GM12878 (cell line): ENCODE measurements around the gene SLC35A5. TPM values are rescaled to one million over a fixed set of nuclear protein-coding genes. Genes with fewer than 3 reads are reported as not detected.

Experiments used
- ATAC-seq: fragments of 200-7000 bp; cut with Tn5 transposase; 3 replicates; pipeline ENCODE4 v1.9.1; 2020; ENCODE audit warnings: mild to moderate bottlenecking, moderate library complexity
- BruUV-seq: library from RNA; stranded (reverse); fragments of 400-500 nt; replicated peaks from 2 replicates; lab custom pipeline; 2021; lab: Mats Ljungman, UMichigan
- CTCF ChIA-PET: fragments of 300-600 bp; sonication (Branson Sonifier 250); formaldehyde crosslinking; extraction: SDS; loops from one replicate; lab custom pipeline; 2021; ENCODE audit warnings: inconsistent platforms; lab: Yijun Ruan, JAX
- POLR2A ChIA-PET: fragments of 350-600 bp; formaldehyde crosslinking; extraction: SDS; loops from one replicate; lab custom pipeline; 2021; ENCODE audit warnings: inconsistent platforms; lab: Charles Lee
- RAD21 ChIA-PET: fragments of 300-600 bp; sonication (Branson Sonifier 250); formaldehyde crosslinking; loops from one replicate; lab custom pipeline; 2023; ENCODE audit warnings: antibody characterized with exemption; ENCODE audit not compliant: unreplicated experiment; lab: Charles Lee
- SMC1A ChIA-PET: fragments of 300-600 bp; sonication (Branson Sonifier 250); formaldehyde crosslinking; loops from one replicate; lab custom pipeline; 2023; ENCODE audit not compliant: unreplicated experiment, uncharacterized antibody; lab: Charles Lee
- DNase-seq: peaks from one replicate; pipeline ENCODE4 v3.0.0-alpha.2; 2011; ENCODE audit warnings: low read depth, low spot score
- FAIRE-seq: peaks from 3 replicates; lab custom pipeline; 2011; peaks lifted over from hg19 to GRCh38; lab: Jason Lieb, UNC
- H2AFZ ChIP-seq: 2 replicates; pipeline ENCODE4 v1.6.0; 2011; ENCODE audit warnings: low read depth, low read length, control low read depth; ENCODE audit not compliant: control insufficient read depth
- H3K27ac ChIP-seq: 2 replicates; pipeline ENCODE4 v1.5.1; 2011; ENCODE audit warnings: control low read depth; ENCODE audit not compliant: control insufficient read depth, insufficient read depth
- H3K27me3 ChIP-seq, 2 experiments: replicated peaks in 1 of 2; 2 replicates each; pipeline versions ENCODE4 v1.6.0 to v1.6.1; 2011; ENCODE audit warnings: low read length in 1 of 2; ENCODE audit not compliant: control insufficient read depth in 2 of 2, insufficient read depth in 2 of 2
- H3K36me3 ChIP-seq, 2 experiments: 2 replicates each; pipeline ENCODE4 v1.5.1; 2011; ENCODE audit warnings: low read length in 1 of 2; ENCODE audit not compliant: control insufficient read depth in 2 of 2, insufficient read depth in 2 of 2
- H3K4me1 ChIP-seq: 2 replicates; pipeline ENCODE4 v1.6.1; 2011; ENCODE audit warnings: mild to moderate bottlenecking, low read length, moderate library complexity, mixed read lengths; ENCODE audit not compliant: control insufficient read depth, insufficient read depth
- H3K4me2 ChIP-seq: 2 replicates; pipeline ENCODE4 v1.6.0; 2011; ENCODE audit warnings: control low read depth; ENCODE audit not compliant: control insufficient read depth, insufficient read depth
- H3K4me3 ChIP-seq: fragments of 200-600 bp; sonication (generic); 2 replicates; pipeline ENCODE4 v1.5.1; 2016
- H3K79me2 ChIP-seq: 2 replicates; pipeline ENCODE4 v1.6.0; 2011; ENCODE audit warnings: low read length; ENCODE audit not compliant: control insufficient read depth, insufficient read depth
- H3K9ac ChIP-seq: 2 replicates; pipeline ENCODE4 v1.8.0; 2011; ENCODE audit warnings: low read length, control low read depth, mixed read lengths; ENCODE audit not compliant: control insufficient read depth, insufficient read depth
- H3K9me3 ChIP-seq: replicated peaks from 3 replicates; pipeline ENCODE4 v1.5.1; 2011; ENCODE audit warnings: mild to moderate bottlenecking, low read length; ENCODE audit not compliant: control insufficient read depth, insufficient read depth
- H4K20me1 ChIP-seq: 2 replicates; pipeline ENCODE4 v1.6.0; 2011; ENCODE audit not compliant: control insufficient read depth, insufficient read depth
- ATF7 ChIP-seq: fragments of 450-650 bp; IDR thresholded peaks from 2 replicates; pipeline ENCODE4 v1.6.1; 2016; ENCODE audit warnings: low read depth, mild to moderate bottlenecking
- CREM ChIP-seq: IDR thresholded peaks from 2 replicates; pipeline ENCODE4 v1.6.1; 2014; ENCODE audit warnings: antibody characterized with exemption, low read depth
- E2F8 ChIP-seq: fragments of 450-650 bp; IDR thresholded peaks from 2 replicates; pipeline ENCODE4 v1.6.1; 2018; ENCODE audit warnings: mild to moderate bottlenecking, low read depth, moderate library complexity; ENCODE audit not compliant: partially characterized antibody
- HDAC6 ChIP-seq: fragments of 200-600 bp; sonication (generic); IDR thresholded peaks from one replicate; pipeline ENCODE4 v1.8.0; 2017; ENCODE audit warnings: antibody characterized with exemption; ENCODE audit not compliant: unreplicated experiment
- HSF1 ChIP-seq: fragments of 150-350 bp; IDR thresholded peaks from 2 replicates; pipeline ENCODE4 v1.6.1; 2014; ENCODE audit warnings: mild to moderate bottlenecking, low read depth, low read length
- IRF5 ChIP-seq: fragments of 450-650 bp; IDR thresholded peaks from 2 replicates; pipeline ENCODE4 v1.6.1; 2017; ENCODE audit warnings: borderline replicate concordance
- JUND ChIP-seq: IDR thresholded peaks from 2 replicates; pipeline ENCODE4 v1.6.1; 2012; ENCODE audit warnings: low read depth, mild to moderate bottlenecking, low read length, improper control_type of control experiment, moderate library complexity
- MEF2B ChIP-seq: fragments of 450-650 bp; IDR thresholded peaks from 2 replicates; pipeline ENCODE4 v1.6.1; 2018; ENCODE audit warnings: mild to moderate bottlenecking, moderate library complexity; ENCODE audit not compliant: partially characterized antibody, poor library complexity, severe bottlenecking
- MYB ChIP-seq: fragments of 150-350 bp; IDR thresholded peaks from 2 replicates; pipeline ENCODE4 v1.6.1; 2014; ENCODE audit warnings: mild to moderate bottlenecking, low read depth, low read length, borderline replicate concordance
- NRF1 ChIP-seq: conservative IDR thresholded peaks from 2 replicates; pipeline ENCODE4 v1.6.1; 2011; ENCODE audit warnings: mild to moderate bottlenecking, low read depth, low read length, improper control_type of control experiment
- PAX8 ChIP-seq: fragments of 450-650 bp; IDR thresholded peaks from 2 replicates; pipeline ENCODE4 v1.6.1; 2017; ENCODE audit warnings: mild to moderate bottlenecking, moderate library complexity
- PML ChIP-seq: IDR thresholded peaks from 2 replicates; pipeline ENCODE4 v1.6.1; 2012; ENCODE audit warnings: low read length, inconsistent platforms
- SIX5 ChIP-seq: IDR thresholded peaks from 2 replicates; pipeline ENCODE4 v1.6.1; 2011; ENCODE audit warnings: mild to moderate bottlenecking, low read depth, low read length, moderate library complexity; ENCODE audit not compliant: severe bottlenecking
- ZNF384 ChIP-seq: IDR thresholded peaks from 2 replicates; pipeline ENCODE4 v1.6.1; 2012; ENCODE audit warnings: low read depth, mild to moderate bottlenecking, low read length, improper control_type of control experiment, borderline replicate concordance
- WGBS: methylation state at CpG from one replicate; pipeline ENCODE4 v1.1.6; 2016; ENCODE audit warnings: low lambda C conversion rate; ENCODE audit not compliant: insufficient replicate concordance, insufficient coverage; ENCODE audit errors: missing lambda C conversion rate; 5-methylcytosine and 5-hydroxymethylcytosine counted together
- in situ Hi-C: fragments of 300-500 bp; cut with MboI; formaldehyde crosslinking; loops from 9 replicates; pipeline ENCODE4 v1.14.3; 2018; ENCODE audit warnings: mixed read lengths
- intact Hi-C: fragments of 100-400 bp; cut with micrococcal nuclease; formaldehyde crosslinking; loops from one replicate; pipeline ENCODE4 v1.14.2; 2022; ENCODE audit not compliant: unreplicated experiment
- polyA plus RNA-seq, 11 experiments: library from polyadenylated mRNA; depleted of rRNA in 4 of 11; unstranded in 6 of 11; stranded (reverse) in 5 of 11; fragments of >200 nt; fragmentation: Nextera tagmentation in 4 of 11; fragmentation: Illumina TruSeq in 1 of 11; extraction: Ambion mirVana in 4 of 11; extraction: Trizol in 1 of 11; gene quantifications; 1 replicate in 1 of 11; 2 replicates in 10 of 11; pipeline versions ENCODE4 v1.2.1 to v1.2.3, GENCODE V29; 2011 to 2016; ENCODE audit warnings: inconsistent platforms in 2 of 11, missing spikeins in 2 of 11, low read depth in 1 of 11
- total RNA-seq, 4 experiments: library from RNA; depleted of rRNA in 3 of 4; stranded (reverse); fragments of >200 nt in 3 of 4; fragmentation: Illumina TruSeq in 1 of 4; extraction: Trizol in 1 of 4; gene quantifications; 2 replicates each; pipeline versions ENCODE4 v1.2.1 to v1.2.3, GENCODE V29; 2013 to 2021
- TF ChIP-seq, protein P1 (sequence below), 3 experiments: IDR thresholded peaks in 2 of 3; conservative IDR thresholded peaks in 1 of 3; 2 replicates each; pipeline ENCODE4 v1.5.1; 2011; ENCODE audit warnings: low read depth in 3 of 3, low read length in 3 of 3, mild to moderate bottlenecking in 3 of 3, control low read depth in 2 of 3, moderate library complexity in 2 of 3, inconsistent platforms in 1 of 3, mixed read lengths in 1 of 3; ENCODE audit not compliant: control insufficient read depth in 2 of 3, insufficient read depth in 1 of 3; ENCODE audit errors: extremely low read depth in 1 of 3

The SLC35A5 gene
- total and polyA plus RNA-seq, 10 of the 15 experiments (the other 5 are each of a cell fraction or from before 2014, with no cell fraction given), result 10.9 to 38.1 (median 16.0) TPM

DNA sequence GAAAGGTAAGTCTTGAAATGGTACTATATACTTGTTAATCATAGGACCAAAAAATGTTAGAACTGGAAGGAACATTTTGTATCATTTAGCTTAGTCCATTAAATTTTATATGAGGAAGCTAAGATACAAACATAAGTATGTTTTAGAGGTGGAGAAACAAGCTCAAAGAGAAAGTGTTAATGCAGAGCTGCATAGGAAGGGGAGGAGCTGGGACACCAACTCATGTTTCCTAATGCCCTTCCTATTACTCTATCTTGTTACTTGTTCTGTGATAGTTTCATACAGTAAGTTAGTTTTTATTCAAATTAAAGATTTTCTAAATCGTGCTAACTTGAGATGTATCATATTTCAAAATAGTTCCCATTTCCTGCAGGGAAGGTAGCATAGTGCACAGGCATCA is 7.4 kb downstream of the SLC35A5 start:
- Histone ChIP-seq H2AFZ (no peak overlapping the region), H3K27me3 (no peaks in the 10 kb centered on the region), H3K79me2 (no peaks in the 10 kb centered on the region), H3K4me2 (no peak overlapping the region), H3K27ac (no peak overlapping the region), H3K4me3 (no peak overlapping the region), H3K9ac (no peak overlapping the region), H4K20me1 (no peaks in the 10 kb centered on the region), H3K9me3 (no peaks in the 10 kb centered on the region), H3K4me1 (no peaks in the 10 kb centered on the region), H3K36me3 (peaks cover 0 to 8% of the 10 kb centered on the region in 2 experiments; a peak in 1 of 4 replicates)
- intact Hi-C loops, result no loop called here
- ChIA-PET SMC1A (interaction anchor here (0.9 to 2.1 kb wide), 5 partner anchors 9 to 433 kb away, joined by 3 to 13 read pairs (median 3); no protein-coding TSS in a partner anchor), RAD21 (interaction anchor here (1.0 to 1.8 kb wide), 3 partner anchors 9 to 458 kb away, joined by 4 to 6 read pairs (median 4); no protein-coding TSS in a partner anchor), POLR2A (interaction anchor here (1.1 kb wide), 1 partner anchor 9 kb away, joined by 3 read pairs; no protein-coding TSS in a partner anchor), CTCF (interaction anchor here (0.9 to 2.2 kb wide), 9 partner anchors 8 to 458 kb away, joined by 3 to 12 read pairs (median 3); no protein-coding TSS in a partner anchor)
- WGBS, result 11% methylated on average over 1 of the region's 1 CpG
- ATAC-seq (0 out of 3 replicates have a peak, but pooled peaks have one; percentile 38), FAIRE-seq (no peak), DNase-seq (no peak)
- BruUV-seq, result no TSS peak
- in situ Hi-C loops, result no loop called here
- TF ChIP-seq, protein P1, sequence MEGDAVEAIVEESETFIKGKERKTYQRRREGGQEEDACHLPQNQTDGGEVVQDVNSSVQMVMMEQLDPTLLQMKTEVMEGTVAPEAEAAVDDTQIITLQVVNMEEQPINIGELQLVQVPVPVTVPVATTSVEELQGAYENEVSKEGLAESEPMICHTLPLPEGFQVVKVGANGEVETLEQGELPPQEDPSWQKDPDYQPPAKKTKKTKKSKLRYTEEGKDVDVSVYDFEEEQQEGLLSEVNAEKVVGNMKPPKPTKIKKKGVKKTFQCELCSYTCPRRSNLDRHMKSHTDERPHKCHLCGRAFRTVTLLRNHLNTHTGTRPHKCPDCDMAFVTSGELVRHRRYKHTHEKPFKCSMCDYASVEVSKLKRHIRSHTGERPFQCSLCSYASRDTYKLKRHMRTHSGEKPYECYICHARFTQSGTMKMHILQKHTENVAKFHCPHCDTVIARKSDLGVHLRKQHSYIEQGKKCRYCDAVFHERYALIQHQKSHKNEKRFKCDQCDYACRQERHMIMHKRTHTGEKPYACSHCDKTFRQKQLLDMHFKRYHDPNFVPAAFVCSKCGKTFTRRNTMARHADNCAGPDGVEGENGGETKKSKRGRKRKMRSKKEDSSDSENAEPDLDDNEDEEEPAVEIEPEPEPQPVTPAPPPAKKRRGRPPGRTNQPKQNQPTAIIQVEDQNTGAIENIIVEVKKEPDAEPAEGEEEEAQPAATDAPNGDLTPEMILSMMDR (IDR thresholded peaks at IDR 0.05 in 2 of 3, conservative IDR thresholded peaks at IDR 0.05 in 1 of 3; ENCODE audit: control insufficient read depth in 2 of 3, extremely low read depth in 1 of 3, insufficient read depth in 1 of 3, low read depth in 3 of 3, low read length in 3 of 3), result no peak
- TF ChIP-seq HDAC6 (no peak), HSF1 (no peak), PML (no peak), PAX8 (no peak), CREM (no peak), MEF2B (no peak), E2F8 (no peak), NRF1 (no peak), ATF7 (no peak), SIX5 (no peak), JUND (no peak), ZNF384 (no peak), MYB (no peak), IRF5 (no peak)
